T-cell (primary cell): ENCODE data around the gene SH2D3C. TPM values are rescaled to one million over a fixed set of nuclear protein-coding genes. Genes with fewer than 3 reads are reported as not detected.

ENCODE experiments used
- ATAC-seq, 4 experiments: fragments of 200-7000 bp in 3 of 4; fragments of 150-1000 bp in 1 of 4; cut with Tn5 transposase; replicated peaks in 1 of 4; 1 replicate in 3 of 4; 2 replicates in 1 of 4; pipeline ENCODE4 v1.10.0; 2021; ENCODE audit warnings: moderate library complexity in 3 of 4, mild to moderate bottlenecking in 2 of 4, moderate number of reproducible peaks in 1 of 4
- CTCF ChIA-PET, 2 donors: fragments of 300-600 bp; sonication (Branson Sonifier 250); formaldehyde crosslinking; loops; one replicate each; lab custom pipeline; 2022; ENCODE audit warnings: antibody characterized with exemption in 2 of 2; lab: Charles Lee
- POLR2A ChIA-PET, 2 donors: fragments of 300-600 bp; sonication (Branson Sonifier 250); formaldehyde crosslinking; loops; one replicate each; lab custom pipeline; 2022; ENCODE audit warnings: antibody characterized with exemption in 2 of 2; lab: Charles Lee
- DNase-seq, 35 experiments: peaks; one replicate each; pipeline versions ENCODE4 v3.0.0 to v3.0.0-alpha.2; 2013 to 2023
- H3K27ac ChIP-seq: one replicate; pipeline ENCODE4 v1.5.1; 2013; ENCODE audit warnings: low read length
- H3K27me3 ChIP-seq, 2 experiments: replicated peaks in 1 of 2; 1 replicate in 1 of 2; 2 replicates in 1 of 2; pipeline versions ENCODE4 v1.6.1 to v1.7.0; 2013; ENCODE audit warnings: low read length in 1 of 2, mixed read lengths in 1 of 2; ENCODE audit not compliant: control insufficient read depth in 2 of 2, insufficient read depth in 2 of 2; ENCODE audit errors: extremely low read depth in 1 of 2
- H3K36me3 ChIP-seq, 2 donors: 1 replicate in 1 of 2; 2 replicates in 1 of 2; pipeline versions ENCODE4 v1.6.1 to v1.7.0; 2013; ENCODE audit warnings: low read length in 1 of 2; ENCODE audit not compliant: control insufficient read depth in 2 of 2, insufficient read depth in 1 of 2; ENCODE audit errors: extremely low read depth in 1 of 2
- H3K4me1 ChIP-seq, 2 experiments: 1 replicate in 1 of 2; 2 replicates in 1 of 2; pipeline versions ENCODE4 v1.6.1 to v1.7.0; 2013; ENCODE audit warnings: low read length in 2 of 2, mixed read lengths in 1 of 2; ENCODE audit not compliant: insufficient read depth in 2 of 2, control insufficient read depth in 1 of 2; ENCODE audit errors: extremely low read depth in 1 of 2
- H3K4me3 ChIP-seq, 2 donors: 1 replicate in 1 of 2; 2 replicates in 1 of 2; pipeline versions ENCODE4 v1.5.1 to v1.7.0; 2013; ENCODE audit warnings: mild to moderate bottlenecking in 2 of 2, low read length in 1 of 2, moderate library complexity in 1 of 2; ENCODE audit not compliant: control insufficient read depth in 1 of 2; ENCODE audit errors: extremely low read depth in 1 of 2
- H3K9me3 ChIP-seq: 2 replicates; pipeline ENCODE4 v1.7.0; 2013
- H3K27ac Mint-ChIP-seq, 2 donors: one replicate each; pipeline ENCODE4 v1.8.0; 2020 to 2021; ENCODE audit warnings: mild to moderate bottlenecking in 2 of 2, mixed read lengths in 2 of 2
- H3K27me3 Mint-ChIP-seq, 2 donors: one replicate each; pipeline ENCODE4 v1.8.0; 2021 to 2022; ENCODE audit warnings: mixed read lengths in 2 of 2
- H3K36me3 Mint-ChIP-seq: one replicate; pipeline ENCODE4 v1.8.0; 2021; ENCODE audit warnings: mixed read lengths
- H3K4me1 Mint-ChIP-seq, 3 donors: one replicate each; pipeline ENCODE4 v1.8.0; 2020 to 2022; ENCODE audit warnings: mixed read lengths in 3 of 3, mild to moderate bottlenecking in 1 of 3
- H3K4me3 Mint-ChIP-seq, 3 donors: one replicate each; pipeline ENCODE4 v1.8.0; 2020 to 2022; ENCODE audit warnings: mild to moderate bottlenecking in 3 of 3, mixed read lengths in 3 of 3, moderate library complexity in 3 of 3
- H3K9me3 Mint-ChIP-seq, 3 donors: one replicate each; pipeline ENCODE4 v1.8.0; 2020 to 2022; ENCODE audit warnings: mixed read lengths in 3 of 3
- WGBS: methylation state at CpG from one replicate; pipeline ENCODE4 v1.1.5; 2013; ENCODE audit warnings: missing lambda C conversion rate; ENCODE audit not compliant: insufficient coverage; 5-methylcytosine and 5-hydroxymethylcytosine counted together
- total RNA-seq, 35 experiments: library from RNA in 6 of 35; stranded (reverse) in 6 of 35; fragments of 120-200 nt in 1 of 35; gene quantifications; one replicate each; pipeline versions ENCODE4 v1.2.1 to v1.2.4 and lab custom pipeline; 2013 to 2026

SH2D3C gene
- total RNA-seq, 5 donors from 2014 or later (not counting 1 experiment from before 2014, with no cell fraction given) = 31.6 to 48.7 (median 47.7) TPM

DNA sequence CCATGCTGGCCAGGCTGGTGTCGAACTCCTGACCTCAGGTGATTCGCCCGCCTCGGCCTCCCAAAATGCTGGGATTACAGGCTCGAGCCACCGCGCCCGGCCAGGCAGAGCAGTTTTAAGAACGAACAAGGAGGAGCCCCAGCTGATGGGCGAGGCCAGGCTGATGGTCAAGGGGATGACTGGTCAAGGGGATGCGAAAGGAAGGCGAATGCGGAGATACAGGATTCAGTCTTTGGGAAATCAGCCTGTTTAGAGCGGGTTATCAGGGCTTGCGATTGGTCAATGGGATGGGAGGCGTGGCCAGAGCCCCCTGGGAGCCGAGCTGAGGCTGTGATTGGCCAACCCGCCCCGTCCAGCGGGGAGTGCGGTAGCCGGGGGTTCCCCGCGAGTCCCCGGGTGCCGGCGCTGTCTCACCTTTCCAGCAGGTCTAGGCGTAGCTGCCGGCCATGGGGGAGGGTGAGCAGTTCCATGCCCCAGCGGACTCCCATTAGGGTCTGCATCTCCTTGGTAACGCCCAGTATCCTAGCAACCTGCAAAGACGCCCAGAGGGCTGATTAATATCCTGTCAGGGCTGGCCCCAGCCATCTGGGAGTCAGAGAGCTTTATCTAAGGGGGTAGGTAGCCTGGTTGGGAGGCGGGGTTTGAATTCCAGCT is 35.9 kb downstream of the SH2D3C start:
- Mint-ChIP-seq H3K9me3 (no peaks in the 10 kb centered on the region), H3K36me3 (peaks cover 40% of the 10 kb centered on the region), H3K4me1 (peaks cover 8 to 13% (median 10%) of the 10 kb centered on the region in 3 donors), H3K4me3 (no peak overlapping the region), H3K27me3 (no peaks in the 10 kb centered on the region), H3K27ac (no peak overlapping the region)
- H3K27ac ChIP-seq = no peak overlapping the region
- ATAC-seq (no peak), DNase-seq (no peak)
- 98% methylated on average over 30 of the region's 33 CpGs for WGBS
- H3K27me3 ChIP-seq = no peaks in the 10 kb centered on the region
- H3K36me3 ChIP-seq = peaks cover 34 to 83% of the 10 kb centered on the region in 2 donors
- H3K4me3 ChIP-seq = no peak overlapping the region
- ChIA-PET CTCF (no interaction called here), POLR2A (interaction anchor here in 1 of 2 donors (1.1 kb wide), 1 partner anchor 29 kb away, joined by 3 read pairs; no protein-coding TSS in a partner anchor)
- H3K4me1 ChIP-seq = peaks cover 0 to 6% of the 10 kb centered on the region in 2 experiments
- H3K9me3 ChIP-seq = no peaks in the 10 kb centered on the region

DNA sequence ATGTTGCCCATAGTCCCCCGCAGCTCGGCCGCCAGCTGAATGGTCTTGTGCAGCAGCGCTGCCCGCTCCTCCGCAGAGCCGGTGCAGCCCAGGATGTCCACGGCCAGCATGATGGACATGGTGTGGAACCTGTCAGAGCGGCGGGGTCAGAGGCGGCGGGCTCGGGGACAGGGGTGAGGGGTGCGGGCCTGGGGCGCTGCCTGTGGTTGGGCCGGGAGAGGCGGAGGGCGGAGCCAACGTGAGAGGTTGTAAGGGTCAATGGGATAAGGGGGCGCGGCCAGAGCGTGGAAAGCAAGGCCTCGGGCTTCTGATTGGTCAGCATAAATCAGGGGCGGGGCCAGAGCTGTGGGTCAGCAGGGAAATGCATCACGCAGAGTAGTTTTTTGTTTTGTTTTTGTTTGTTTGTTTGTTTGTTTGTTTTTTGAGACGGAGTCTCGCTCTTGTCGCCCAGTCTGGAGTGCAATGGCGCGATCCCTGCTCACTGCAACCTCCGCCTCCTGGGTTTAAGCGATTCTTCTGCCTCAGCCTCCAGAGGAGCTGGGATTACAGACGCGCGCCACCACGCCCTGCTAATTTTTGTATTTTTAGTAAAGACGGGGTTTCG is 36.5 kb downstream of the SH2D3C start:
- H3K27ac ChIP-seq = no peak overlapping the region
- DNase-seq (no peak), ATAC-seq (no peak)
- no peaks in the 10 kb centered on the region for H3K27me3 ChIP-seq
- Mint-ChIP-seq H3K27ac (no peak overlapping the region), H3K36me3 (peaks cover 35% of the 10 kb centered on the region), H3K27me3 (no peaks in the 10 kb centered on the region), H3K9me3 (no peaks in the 10 kb centered on the region), H3K4me1 (peaks cover 4 to 10% (median 8%) of the 10 kb centered on the region in 3 donors), H3K4me3 (no peak overlapping the region)
- H3K4me3 ChIP-seq = no peak overlapping the region
- ChIA-PET POLR2A (no interaction called here), CTCF (no interaction called here)
- H3K9me3 ChIP-seq = no peaks in the 10 kb centered on the region
- WGBS = 99% methylated on average over 34 of the region's 38 CpGs
- peaks cover 34 to 78% of the 10 kb centered on the region in 2 donors for H3K36me3 ChIP-seq
- peaks cover 0 to under 1% of the 10 kb centered on the region in 2 experiments for H3K4me1 ChIP-seq

DNA sequence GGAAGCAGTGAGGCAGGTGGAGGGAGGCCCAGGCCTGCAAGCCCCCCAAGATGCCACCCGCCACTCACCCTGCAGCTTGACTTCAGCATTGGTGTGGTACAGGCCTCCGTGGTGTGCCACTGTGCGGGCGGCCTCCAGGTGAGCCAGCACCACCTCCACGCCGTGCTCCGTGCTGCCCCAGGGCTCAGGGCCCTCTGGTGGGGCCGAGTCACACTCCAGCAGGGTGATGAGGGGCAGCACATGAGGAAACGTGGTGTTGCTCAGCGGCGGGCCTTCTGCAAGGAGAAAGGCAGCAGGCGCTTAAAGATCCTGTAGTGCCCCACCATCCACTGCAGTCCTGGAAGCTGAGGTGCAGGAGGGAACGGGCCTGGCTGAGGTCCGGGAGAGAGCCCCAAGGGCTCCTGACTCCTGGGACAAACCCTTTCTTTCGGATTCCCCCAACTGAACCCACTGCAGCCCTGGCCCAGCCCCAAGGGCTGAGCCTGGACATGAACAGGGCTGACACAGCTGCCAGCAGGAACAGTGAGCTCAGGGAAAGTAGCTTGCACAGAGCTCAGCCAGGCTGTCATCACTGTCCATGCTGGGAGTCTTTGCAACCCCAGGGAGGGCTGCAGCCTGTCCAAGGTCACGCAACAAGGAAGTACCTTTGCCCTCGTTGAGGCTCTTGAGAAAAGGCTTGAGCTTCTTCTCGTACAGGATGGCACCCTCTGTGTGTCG is 38.7 kb downstream of the SH2D3C start:
- ChIA-PET CTCF (no interaction called here), POLR2A (no interaction called here)
- peaks cover 34 to 63% of the 10 kb centered on the region in 2 donors for H3K36me3 ChIP-seq
- H3K4me1 ChIP-seq = peaks cover 2 to 11% of the 10 kb centered on the region in 2 experiments
- H3K27ac ChIP-seq = no peak overlapping the region
- Mint-ChIP-seq H3K27me3 (no peaks in the 10 kb centered on the region), H3K9me3 (no peaks in the 10 kb centered on the region), H3K4me3 (no peak overlapping the region), H3K4me1 (peaks cover 5 to 11% (median 7%) of the 10 kb centered on the region in 3 donors), H3K27ac (no peak overlapping the region), H3K36me3 (peaks cover 22% of the 10 kb centered on the region)
- H3K27me3 ChIP-seq = no peaks in the 10 kb centered on the region
- DNase-seq (no peak), ATAC-seq (no peak)
- 97% methylated on average over 18 of the region's 19 CpGs for WGBS
- H3K9me3 ChIP-seq = no peaks in the 10 kb centered on the region
- H3K4me3 ChIP-seq = no peak overlapping the region

DNA sequence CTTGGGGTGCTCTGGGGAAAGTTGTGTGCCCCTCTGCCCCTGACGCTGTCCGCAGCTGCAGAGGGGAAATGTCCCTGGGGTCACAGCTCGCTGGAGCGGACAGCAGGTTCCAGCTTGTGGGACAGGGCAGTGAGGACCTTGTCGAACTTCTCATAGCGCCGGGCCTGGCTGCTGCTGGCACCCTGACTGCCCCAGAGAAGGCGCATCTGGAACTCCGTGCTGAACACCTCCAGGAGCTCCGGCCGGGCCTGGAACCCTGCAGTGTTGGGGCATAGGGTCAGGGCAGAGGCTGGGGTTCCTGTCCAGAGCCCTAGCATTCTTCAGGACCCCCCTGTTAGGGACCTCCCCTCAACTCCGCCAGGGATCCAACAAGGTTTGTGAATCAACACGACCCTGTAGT is 39.8 kb downstream of the SH2D3C start:
- WGBS = 97% methylated on average over 11 of the region's 13 CpGs
- Mint-ChIP-seq H3K36me3 (peaks cover 18% of the 10 kb centered on the region), H3K4me1 (peaks cover 5 to 20% (median 17%) of the 10 kb centered on the region in 3 donors), H3K27me3 (no peaks in the 10 kb centered on the region), H3K9me3 (no peaks in the 10 kb centered on the region), H3K27ac (no peak overlapping the region), H3K4me3 (no peak overlapping the region)
- no peak for ATAC-seq
- H3K27me3 ChIP-seq = no peaks in the 10 kb centered on the region
- H3K27ac ChIP-seq = no peak overlapping the region
- CTCF ChIA-PET = no interaction called here
- POLR2A ChIA-PET = no interaction called here
- no peak overlapping the region for H3K4me3 ChIP-seq
- DNase-seq = no peak
- H3K36me3 ChIP-seq = peaks cover 29 to 53% of the 10 kb centered on the region in 2 donors
- peaks cover 2 to 22% of the 10 kb centered on the region in 2 experiments for H3K4me1 ChIP-seq
- H3K9me3 ChIP-seq = no peaks in the 10 kb centered on the region

DNA sequence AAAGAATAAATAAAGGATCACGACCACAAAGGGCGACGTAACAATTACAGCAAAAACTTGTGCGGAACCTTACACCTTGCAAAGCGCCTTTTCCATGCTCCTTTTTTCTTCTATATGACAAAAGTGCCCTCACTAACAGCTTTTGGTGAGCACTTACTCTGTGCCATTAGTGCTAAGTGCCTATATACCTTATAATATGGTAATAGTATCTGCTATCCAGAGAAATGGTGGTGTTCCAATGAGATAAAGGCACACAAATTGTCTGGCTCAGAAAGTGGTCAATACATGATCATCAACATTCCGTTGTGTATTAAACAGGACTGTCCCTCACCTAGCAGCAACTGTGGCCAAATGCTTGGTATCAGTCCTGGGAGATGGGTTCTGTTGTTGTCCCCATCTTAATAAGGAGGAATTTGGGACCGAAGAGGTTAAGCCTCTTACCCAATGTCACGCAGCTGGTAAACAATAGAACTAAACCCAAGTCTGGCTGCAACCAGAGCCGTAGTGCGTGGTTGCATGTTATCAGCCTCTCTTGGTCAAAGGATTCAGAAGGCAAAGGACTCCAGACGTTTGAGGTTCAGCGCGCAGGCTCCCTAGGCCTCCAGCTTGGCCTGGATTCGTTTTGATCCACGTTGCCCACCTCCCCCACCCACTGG is 42.8 kb downstream of the SH2D3C start:
- Mint-ChIP-seq H3K36me3 (peaks cover 17% of the 10 kb centered on the region), H3K4me3 (peak overlapping the region; percentile 82 to 94 (median 85)), H3K27ac (peak overlapping the region; percentile 92 to 97), H3K9me3 (no peaks in the 10 kb centered on the region), H3K27me3 (no peaks in the 10 kb centered on the region), H3K4me1 (peaks cover 5 to 22% (median 18%) of the 10 kb centered on the region in 3 donors)
- POLR2A ChIA-PET = interaction anchor here in 1 of 2 donors (0.6 kb wide), 1 partner anchor 180 kb away, joined by 5 read pairs; no protein-coding TSS in a partner anchor
- DNase-seq (no peak), ATAC-seq (no peak)
- CTCF ChIA-PET = interaction anchor here (0.5 to 2.3 kb wide), 13 partner anchors 10 to 186 kb away, joined by 3 to 22 read pairs (median 5); partner anchors contain the start of genes CDK9 (in 1 of the 2), PTRH1 (in 1 of the 2), SH2D3C (in 1 of the 2) and TTC16 (in 1 of the 2)
- no peaks in the 10 kb centered on the region for H3K9me3 ChIP-seq
- peak overlapping the region; percentile 95 for H3K27ac ChIP-seq
- peaks cover 2 to 23% of the 10 kb centered on the region in 2 experiments for H3K4me1 ChIP-seq
- no peak overlapping the region for H3K4me3 ChIP-seq
- 86% methylated on average over 9 of the region's 15 CpGs for WGBS
- no peaks in the 10 kb centered on the region for H3K27me3 ChIP-seq
- peaks cover 17 to 39% of the 10 kb centered on the region in 2 donors for H3K36me3 ChIP-seq
